HG02571 (cell line): ENCODE measurements around the gene STAT1.
"Not testable (repeated sequence)": the region's sequence is repeated elsewhere in the genome, so short reads cannot be mapped to it uniquely, and the experiment has no call there.

Experiments
- ATAC-seq: cut with Tn5 transposase; IDR thresholded peaks from one replicate; pipeline ENCODE4 v1.9.1; 2021; ENCODE audit warnings: mild to moderate bottlenecking, moderate library complexity; ENCODE audit not compliant: unreplicated experiment

STAT1 gene

DNA sequence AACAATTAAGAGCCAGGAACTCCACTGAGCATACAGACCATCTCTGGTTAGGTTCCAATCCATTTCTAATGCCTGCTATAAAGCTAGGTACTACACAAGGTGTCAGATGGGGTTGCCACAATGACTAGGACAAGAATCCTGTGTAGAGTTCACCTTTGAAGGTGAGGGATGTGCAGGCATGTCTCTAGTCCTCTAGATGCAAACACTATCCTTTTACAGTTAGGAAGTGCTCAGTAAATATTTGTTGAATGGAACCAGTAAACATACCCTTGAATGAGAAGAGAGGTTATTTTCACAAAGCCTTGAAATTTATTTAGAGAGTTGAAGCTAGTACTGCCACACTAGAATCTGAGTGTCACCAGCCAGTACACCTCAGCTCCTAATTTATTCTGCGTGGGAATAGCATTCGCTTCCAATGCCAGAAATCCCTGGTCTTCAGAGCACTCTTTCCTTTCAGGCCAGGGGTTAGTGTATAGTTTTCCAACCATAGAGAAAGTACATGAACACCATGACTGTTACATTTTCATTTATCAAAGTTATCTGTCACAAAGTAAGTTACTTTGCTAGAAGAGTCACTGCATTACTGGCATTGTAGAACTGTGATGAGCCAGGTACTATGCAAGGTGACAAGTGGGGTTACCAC is 48.3 kb downstream of the STAT1 start:
- no peak for ATAC-seq

DNA sequence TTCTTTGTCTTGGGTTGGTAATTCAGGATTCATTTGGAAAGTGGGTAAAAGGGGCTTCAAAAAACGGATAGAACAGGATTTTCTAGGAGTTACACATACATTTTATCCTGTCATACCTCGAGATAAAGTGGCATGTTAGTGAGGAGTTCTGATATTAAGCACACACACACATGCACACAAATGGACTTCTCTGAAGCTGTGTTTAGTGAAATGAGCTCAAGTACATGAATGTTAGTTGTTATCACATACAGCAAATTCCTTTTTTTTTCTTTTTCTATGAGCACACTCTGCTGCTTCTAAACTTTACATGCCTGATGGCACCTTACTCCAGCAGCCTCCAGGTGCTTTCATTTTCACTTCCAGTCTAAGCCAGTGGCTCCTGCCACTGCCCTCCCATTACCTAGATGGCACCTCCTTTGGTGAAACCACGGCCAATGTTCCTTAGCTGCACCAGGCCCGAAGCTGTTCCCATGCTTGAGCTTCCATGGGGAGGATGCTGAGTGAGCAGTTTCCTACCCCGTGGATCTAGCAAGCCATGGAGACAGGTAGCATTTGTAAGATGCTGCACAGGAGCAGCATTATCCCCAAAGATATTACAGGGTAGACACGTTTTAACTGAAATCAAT is 49.7 kb downstream of the STAT1 start:
- no peak for ATAC-seq

DNA sequence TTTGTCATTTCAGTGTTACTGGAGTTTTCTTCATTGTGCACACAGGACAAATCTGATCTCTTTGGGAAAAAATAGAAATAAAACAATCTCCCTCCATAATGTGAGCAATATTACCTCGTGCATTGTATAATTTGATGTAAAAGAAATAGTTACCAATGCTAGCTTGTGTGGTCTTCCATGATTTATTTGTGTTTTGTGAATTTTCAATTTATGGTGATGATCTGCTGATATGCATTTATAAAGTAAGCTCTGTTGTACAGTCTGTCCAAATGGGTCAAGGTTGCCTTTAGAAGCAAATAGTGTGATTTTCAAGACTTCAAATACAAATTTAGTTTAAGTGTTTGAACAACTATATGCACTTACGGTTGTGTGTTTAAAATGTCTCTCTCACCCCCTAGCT is 50.9 kb downstream of the STAT1 start:
- no peak for ATAC-seq

DNA sequence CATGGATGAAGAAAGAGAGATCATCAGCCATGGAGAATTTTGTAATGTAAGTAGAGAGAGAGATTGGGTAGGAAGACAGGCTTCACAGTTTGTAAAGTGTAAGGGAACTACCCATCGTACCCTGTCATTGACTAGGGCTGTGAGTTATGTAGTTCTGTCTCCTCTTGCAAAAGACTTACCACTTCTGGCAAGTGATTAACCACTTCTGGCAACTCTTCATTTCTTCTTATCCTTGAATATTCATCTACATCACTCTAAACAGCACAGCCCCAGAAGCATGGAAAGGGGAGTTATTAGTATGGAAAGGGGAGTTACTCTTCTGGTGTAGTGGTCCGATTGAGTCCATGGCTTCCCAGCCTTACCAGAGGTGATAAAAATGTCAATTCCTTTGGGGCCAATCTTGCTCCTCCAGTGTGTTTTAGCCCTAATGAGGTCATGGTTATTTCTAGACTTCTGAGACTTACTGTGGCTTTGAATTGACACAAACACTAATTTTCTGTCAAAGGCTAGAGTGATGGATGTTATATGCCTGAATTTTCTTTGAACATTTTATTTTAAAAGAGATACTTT is 52.0 kb downstream of the STAT1 start:
- peak; percentile 38 for ATAC-seq

DNA sequence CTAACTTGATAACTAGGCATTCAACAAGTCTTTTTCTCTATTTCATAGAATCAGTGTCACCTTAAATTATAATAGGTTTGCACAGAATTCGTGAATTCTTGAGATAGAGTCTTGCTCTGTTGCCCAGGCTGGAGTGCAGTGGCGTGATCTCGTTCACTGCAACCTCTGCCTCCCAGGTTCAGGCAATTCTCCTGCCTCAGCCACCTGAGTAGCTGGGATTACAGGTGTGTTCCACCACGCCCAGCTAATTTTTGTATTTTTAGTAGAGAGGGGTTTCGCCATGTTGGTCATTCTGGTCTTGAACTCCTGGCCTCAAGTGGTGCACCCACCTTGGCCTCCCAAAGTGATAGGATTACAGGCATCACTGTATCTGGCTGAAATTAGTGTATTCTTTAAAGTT is 52.9 kb downstream of the STAT1 start:
- ATAC-seq: not testable (repeated sequence)

DNA sequence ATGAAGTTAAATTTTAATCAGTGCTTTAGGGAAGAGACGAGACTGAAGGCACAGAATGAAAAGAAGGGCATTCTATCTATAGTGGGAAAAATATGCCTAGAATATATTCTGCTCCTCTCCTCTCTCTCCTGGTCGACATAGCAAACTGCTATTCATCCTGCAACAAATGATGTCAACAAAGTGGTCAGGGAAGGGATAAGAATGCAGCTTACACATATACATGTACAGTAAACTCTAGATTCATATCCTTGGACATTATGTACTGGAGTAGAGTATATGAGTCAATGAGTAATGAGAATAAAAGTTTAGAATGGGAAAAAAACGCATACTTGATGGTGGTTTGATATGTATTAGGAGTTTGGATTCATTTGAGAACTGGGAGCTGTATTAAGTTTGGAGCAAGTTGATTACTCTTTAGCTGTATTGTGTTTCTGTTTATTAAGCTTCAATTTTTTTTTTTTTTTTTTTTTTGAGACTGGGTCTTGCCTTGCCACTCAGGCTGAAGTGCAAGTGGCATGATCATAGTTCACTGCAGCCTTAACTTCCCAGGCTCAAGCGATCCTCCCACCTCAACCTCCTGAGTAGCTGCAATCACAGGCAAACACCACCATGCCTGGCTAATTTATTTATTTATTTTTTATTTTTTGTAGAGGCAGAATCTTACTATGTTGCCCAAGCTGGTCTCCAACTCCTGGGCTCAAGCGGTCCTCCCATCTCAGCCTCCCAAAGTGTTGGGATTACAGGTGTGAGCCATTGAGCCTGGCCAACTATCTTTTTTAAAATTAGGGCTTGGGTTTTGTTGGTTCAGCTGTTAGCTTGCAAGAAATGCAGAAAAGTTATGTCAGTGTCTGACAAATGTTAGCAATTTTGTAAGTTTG is 53.8 kb downstream of the STAT1 start:
- no peak for ATAC-seq

DNA sequence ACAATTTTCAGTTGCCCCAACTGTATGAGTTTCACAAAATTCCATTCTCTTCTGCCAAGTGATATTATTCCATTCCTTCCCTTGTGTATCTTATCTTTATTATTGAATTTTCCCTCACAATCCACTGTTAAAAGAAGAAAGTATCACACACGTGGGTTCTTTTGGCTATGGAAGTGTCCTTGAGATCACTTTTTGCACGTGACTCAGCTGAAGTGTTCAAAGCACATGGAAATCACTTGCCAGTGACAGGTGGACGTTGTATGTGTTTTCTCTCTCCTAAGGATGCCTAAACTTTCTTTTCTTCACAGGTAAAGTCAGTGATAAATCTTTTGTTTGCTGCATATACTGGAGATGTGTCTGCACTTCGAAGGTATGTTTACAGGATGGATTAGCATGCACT is 60.7 kb downstream of the STAT1 start:
- no peak for ATAC-seq

DNA sequence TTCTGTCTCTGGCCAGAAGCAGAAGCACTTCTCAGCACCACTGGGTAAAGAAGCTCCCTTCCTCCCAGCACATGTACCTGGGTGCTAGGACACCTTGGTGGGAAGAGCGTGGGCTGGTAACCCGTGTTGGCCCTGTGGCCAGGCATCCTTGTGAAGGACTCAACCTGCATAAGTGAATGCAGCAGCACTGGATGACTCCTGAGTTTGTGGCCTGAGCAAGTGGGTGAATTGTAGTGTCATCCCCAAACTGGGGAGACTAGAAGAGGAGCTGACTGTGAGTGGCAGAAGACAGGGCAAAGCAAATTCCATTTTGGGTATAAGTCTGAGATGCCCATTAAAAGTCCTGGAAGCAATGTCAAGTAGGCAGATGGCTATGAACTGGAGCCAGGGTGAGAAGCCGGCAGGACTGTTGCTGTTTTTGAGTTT is 63.4 kb downstream of the STAT1 start:
- ATAC-seq: no peak

DNA sequence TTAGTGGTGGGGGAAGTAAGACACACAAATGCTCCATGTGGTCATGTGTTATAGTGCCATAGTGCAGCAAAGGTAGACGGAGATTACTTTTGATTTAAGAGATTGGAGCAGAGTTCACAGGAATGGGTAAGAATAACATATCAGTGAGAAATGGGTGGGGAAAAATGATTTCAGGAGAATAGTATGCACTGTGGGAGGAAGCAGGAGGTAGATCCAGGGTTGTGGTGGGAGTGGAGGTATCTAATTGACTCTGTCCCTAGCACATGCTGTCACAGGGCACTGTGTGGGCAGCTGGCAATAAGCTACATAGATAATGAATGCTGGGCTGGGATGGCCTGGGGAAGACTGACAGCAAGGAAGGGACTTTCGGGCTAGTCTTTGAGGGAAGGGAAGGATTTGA is 65.3 kb downstream of the STAT1 start:
- no peak for ATAC-seq

DNA sequence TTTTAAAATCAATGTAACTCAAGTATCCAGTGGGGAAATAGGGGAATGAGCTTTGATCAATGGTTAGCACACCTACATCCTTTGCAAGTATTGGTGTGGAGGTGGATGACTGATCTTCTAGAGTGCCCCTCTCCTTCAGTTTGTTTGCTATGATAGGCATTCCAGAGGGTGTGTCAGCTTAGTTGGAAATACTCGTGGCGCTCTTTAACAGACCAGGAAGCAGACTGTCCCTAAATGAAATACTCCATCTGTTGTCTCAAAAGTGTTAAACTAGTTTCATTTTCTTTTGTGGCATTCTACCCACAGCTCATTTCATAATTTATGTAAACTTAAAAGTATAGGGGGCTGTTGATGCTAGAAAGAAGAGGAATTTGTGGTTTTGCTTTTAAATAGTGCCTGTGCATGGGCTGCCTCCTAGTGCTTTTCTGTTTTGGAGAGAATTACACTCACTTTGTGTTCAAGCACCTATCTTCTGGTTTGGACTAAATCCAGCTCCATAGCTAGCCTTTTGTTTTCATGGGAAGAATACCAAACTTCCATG is 66.2 kb downstream of the STAT1 start:
- no peak for ATAC-seq

DNA sequence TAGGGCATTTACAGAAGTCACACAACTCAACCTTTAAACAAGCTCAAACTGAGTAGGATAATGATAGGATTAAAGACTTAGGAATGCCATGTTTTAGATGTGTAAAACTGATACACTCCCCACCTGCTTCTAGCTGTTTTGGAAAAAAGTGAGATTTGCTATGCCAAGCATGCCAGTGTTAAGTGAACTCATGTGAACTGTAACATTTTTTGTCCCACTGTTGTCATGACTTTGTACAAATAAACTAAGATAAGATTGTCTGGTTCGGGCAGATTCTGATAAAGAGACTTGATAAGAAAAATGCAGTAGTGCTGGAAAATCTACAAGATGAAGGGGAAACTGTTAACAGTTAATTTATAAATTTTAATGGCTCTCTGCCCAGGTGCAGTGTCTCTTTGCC is 66.8 kb downstream of the STAT1 start:
- ATAC-seq: no peak

DNA sequence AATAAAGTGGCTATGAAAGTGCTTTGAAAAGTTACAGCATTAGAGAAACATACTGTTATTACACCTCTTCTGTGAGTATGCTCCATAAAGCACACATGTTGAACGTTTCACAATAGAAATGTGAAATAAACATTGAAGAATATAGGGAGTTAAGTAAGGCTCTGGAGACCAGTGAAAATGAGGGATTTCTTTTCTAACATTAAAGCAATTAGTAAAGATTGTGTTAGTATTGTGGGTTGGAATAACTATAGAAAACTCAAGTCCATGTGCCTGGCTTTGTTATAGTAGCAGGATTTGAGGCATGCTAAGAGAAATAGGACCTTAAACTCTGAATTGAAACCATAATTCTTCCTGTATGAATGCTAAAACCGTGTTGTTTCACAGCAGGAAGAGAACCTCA is 70.3 kb downstream of the STAT1 start:
- ATAC-seq: no peak

DNA sequence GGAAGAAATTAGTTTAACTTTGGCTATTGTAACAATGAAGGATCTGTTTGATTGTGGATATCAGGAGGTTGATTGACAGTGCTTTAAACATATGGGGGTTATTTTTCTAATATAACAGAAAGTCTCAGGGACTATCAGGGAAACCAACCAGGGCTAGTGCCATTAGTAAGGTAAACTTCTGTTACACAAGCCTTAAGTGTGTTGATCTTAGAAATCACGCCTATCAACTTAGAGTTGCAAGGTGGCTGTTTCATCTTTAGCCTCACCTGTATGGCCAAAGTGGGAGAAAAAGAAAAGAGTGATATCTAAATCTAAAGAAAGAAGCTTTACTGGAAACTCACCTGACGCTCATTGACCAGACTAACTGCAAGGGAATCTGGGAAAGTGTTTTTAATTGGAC is 71.3 kb downstream of the STAT1 start:
- no peak for ATAC-seq

DNA sequence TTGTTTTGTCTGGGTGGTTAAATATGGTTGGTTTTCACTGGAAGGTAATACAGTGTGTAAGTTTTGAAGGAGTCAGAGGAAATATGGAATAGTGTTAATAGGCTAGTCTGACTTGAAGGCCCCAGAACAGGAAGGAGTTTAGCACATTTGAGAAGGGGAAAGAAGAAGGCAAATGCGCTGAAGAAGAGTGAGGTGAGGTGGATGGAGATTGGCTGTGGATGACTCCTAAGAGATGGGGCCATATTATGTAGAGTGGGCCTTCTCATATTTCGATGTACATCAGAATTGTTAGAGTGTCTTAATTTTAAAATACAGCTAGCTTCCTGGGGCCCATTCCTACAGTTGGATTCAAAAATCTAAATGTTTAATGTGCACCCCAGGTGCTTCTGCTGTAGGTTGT is 72.4 kb downstream of the STAT1 start:
- no peak for ATAC-seq

DNA sequence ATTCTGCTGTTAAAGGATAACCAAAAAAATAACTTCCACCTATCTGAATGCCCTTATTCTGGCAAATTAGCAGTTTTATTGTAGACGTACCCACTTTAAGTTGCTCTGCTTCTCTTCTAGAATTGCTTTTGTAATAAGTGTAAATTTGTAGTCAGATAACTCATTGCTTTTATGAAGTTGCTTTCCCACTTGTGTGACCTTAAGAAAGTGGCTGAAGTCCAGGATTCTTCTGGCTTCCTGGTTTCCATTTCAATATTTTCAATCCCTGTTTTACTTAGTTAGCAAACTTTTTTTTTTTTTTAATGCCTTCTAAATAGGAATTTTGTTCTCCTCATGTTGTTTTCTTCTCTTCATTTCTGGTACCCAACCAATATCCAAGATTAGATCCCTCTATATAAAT is 73.5 kb downstream of the STAT1 start:
- ATAC-seq: no peak

DNA sequence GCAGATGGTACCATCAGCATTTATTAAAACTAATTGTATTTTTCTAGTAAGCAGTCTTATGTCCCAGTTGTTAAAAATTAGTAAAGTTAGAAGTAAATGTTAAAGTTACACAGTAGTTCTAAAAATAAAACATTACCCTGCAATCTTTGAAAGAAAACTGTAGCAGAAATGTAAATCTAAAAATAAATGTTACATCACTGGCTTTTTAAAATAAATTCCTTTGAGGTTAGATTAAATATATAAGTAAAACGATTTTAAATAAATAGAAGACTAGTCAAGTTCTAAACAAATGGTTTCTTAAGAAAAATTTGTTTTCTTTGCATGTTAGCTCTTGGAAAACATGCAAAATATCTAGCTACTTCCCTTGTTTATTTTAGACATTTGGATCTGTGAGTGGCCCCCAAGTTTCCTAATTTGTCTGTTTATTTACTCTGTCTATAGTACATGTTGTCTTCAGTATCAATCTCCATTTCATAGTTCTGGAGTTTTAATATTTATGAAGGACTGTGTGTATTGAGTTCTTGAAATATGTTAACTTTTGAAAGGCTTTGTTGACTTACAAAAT is 75.1 kb downstream of the STAT1 start:
- no peak for ATAC-seq

DNA sequence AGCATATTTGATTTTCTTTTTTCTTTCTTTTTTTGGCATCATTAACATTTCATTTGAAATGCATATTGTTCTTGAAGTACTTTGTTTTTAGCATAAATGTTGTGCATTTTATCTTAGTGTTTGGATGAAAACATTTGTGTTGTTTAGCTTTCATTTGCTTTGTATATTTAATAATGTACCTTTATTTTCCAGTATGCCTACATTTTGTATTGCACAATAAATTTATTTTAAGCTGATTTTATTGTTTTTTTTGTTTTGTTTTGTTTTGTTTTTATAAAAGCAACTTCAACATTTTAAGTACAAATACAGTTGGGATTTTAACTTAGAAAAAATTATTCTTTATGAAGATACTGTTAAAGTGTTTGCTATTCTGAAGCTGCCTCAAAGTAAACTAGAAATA is 78.9 kb downstream of the STAT1 start:
- ATAC-seq: no peak

DNA sequence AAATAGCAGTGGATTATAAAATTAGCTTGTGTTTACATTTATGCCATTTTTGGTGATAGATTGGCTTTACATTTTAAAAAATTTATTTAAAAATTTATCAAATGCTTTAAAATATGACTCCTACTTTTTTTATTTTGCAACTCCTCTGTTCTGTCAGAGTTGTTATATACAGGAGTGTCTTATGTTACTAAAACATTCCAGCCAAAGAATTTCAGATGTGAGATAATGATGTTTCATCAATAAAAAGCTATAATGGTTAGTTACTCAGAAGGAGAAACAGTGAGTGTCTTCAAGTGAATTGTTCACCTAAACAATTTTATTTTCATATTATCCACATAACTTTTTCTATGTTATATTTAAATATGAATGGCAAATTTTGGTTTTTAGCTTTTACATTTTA is 80.6 kb downstream of the STAT1 start:
- ATAC-seq: no peak

DNA sequence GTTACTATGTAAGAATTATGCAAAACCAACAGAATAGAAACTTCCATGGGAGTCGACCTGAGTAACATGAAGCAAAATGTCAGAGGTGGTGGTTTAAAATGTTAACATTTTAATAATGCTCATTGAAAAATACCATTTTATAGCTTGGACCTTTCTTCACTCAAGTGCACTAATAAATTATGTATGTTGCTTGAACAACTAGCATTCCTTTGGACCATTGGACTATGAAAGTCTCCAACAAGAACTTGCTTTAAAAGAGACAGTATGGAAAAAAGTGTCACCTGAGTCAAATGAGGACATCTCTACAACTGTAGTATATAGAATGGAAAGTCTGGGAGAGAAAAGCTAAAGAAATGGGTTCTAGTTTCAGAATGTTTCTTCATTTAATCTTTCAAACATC is 81.5 kb downstream of the STAT1 start:
- ATAC-seq: no peak

DNA sequence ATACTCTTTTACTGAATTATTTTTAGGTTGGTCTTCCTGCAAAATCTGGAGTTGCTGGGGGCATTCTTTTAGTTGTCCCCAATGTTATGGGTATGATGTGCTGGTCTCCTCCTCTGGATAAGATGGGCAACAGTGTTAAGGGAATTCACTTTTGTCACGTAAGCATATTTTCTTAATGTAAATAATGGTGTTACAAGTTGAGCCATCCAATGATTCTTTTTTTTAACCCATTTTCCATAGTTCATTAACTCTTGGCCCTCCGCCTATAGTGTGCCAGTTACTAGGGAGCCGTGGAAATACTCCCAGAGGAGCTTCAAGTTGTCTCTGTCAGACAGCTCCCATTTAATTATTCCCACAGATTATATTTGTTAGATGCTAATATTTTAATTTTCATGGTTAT is 83.6 kb downstream of the STAT1 start:
- ATAC-seq: no peak

DNA sequence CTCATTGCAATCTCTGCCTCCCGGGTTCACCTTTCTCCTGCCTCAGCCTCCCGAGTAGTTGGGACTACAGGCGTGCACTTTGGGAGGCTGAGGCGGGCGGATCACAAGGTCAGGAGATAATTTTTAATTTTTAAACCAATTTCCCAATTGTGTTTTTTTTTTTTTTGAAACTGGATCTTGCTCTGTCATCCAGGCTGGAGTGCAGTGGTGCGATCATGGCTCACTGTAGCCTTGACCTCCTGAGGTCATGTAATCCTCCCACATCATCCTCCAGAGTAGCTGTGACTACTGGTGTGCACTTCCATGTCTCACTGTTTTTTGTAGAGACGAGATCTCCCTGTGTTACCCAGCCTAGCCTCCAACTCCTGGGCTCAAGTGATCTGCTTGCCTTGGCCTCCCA is 84.1 kb downstream of the STAT1 start:
- ATAC-seq: no peak
